HAP-1 (cell line): ENCODE results near the gene SGIP1.

Experiments used
- DNase-seq, 2 experiments: peaks; one replicate each; pipeline ENCODE4 v3.0.0-alpha.2; 2016 to 2020; ENCODE audit warnings: low spot score in 2 of 2
- H3K27me3 ChIP-seq: fragments of 250-450 bp; sonication (Bioruptor Pico); 2 replicates; pipeline ENCODE4 v1.5.1; 2020; ENCODE audit warnings: low read depth, mild to moderate bottlenecking, moderate library complexity
- H3K36me3 ChIP-seq: fragments of 250-450 bp; sonication (Bioruptor Pico); replicated peaks from 2 replicates; pipeline ENCODE4 v1.5.1; 2020; ENCODE audit warnings: mild to moderate bottlenecking
- H3K4me1 ChIP-seq: fragments of 250-450 bp; sonication (Bioruptor Pico); 2 replicates; pipeline ENCODE4 v1.5.1; 2020; ENCODE audit warnings: mild to moderate bottlenecking
- H3K4me3 ChIP-seq: fragments of 250-450 bp; sonication (Bioruptor Pico); 2 replicates; pipeline ENCODE4 v1.5.1; 2020; ENCODE audit warnings: mild to moderate bottlenecking, moderate library complexity
- H3K9me3 ChIP-seq: fragments of 250-450 bp; sonication (Bioruptor Pico); 2 replicates; pipeline ENCODE4 v1.5.1; 2020; ENCODE audit warnings: mild to moderate bottlenecking, moderate library complexity
- in situ Hi-C: fragments of 300-500 bp; cut with MboI; formaldehyde crosslinking; loops from 3 replicates; pipeline ENCODE4 v1.14.3; 2020; ENCODE audit warnings: low sequenced_read_pairs, inconsistent platforms, mixed read lengths

Gene SGIP1

GRCh38 chr1:66533804-66534740, at the start of gene SGIP1:
Gene SGIP1, plus strand, starts transcription at chr1:66534153. Its CDS starts 206 bp downstream, at chr1:66534359.
- H3K4me1 ChIP-seq = peaks cover 15% of the 10 kb centered on the region
- H3K36me3 ChIP-seq = no peaks in the 10 kb centered on the region
- no peaks in the 10 kb centered on the region for H3K27me3 ChIP-seq
- DNase-seq = peak in 1 of 2 experiments; percentile 15
- H3K9me3 ChIP-seq = no peaks in the 10 kb centered on the region
- in situ Hi-C loops = no loop called here
- H3K4me3 ChIP-seq = no peak within 1 kb of the TSS

DNA sequence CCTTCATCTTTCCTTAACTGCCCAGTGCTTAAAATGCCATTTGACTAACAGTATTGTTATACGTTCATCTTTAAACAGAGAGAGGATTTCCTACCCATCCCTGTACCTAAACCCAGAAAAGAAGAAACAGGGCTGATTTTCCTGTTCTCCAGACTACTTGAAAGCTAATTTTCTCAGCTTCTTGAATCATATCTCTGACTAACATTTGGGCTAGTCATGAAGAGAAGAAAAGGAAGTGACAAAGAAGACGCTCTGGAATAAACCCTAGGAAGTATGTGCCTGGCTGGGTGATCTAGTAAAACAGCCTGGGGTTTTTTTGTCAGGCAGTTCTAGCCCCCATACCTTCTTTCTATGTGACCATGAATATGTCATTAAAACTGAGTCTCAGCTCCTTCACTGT, 44.8 kb upstream of the SGIP1 start:
- H3K27me3 ChIP-seq = no peaks in the 10 kb centered on the region
- H3K4me1 ChIP-seq = no peaks in the 10 kb centered on the region; the same call in 1 of the 2 replicates
- no peaks in the 10 kb centered on the region for H3K9me3 ChIP-seq
- DNase-seq = no peak
- in situ Hi-C loops = no loop called here
- H3K36me3 ChIP-seq = no peaks in the 10 kb centered on the region
- no peak overlapping the region for H3K4me3 ChIP-seq

DNA sequence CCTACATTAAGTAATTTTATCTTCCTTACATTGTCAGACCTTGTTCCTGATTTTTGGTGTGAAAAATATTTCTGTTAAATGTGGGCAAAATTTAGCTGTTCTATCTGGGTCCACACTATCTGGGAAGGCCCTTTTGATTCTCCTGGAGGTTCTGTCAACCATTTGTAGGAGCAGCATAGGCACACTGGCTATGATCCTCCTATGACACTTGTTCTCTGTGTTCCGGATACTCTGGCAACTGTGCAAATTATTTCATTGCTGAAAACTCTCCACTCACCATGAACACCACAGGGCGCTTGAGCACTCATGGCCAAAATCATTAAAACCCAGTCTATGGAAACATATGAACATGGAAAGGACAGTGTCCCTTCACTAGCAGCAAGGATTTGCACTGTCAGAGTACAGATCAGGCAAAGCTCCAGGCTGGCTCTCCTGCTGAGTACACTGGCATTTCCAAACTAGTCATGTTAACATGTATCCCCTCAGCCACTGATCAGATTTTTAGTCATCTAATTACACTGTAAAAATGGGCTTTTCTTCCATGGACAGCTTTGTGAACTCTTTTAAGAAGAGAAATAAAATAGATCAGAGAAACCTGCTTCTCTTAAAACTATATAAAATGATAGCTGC, 43.9 kb upstream of the SGIP1 start:
- no peaks in the 10 kb centered on the region for H3K27me3 ChIP-seq
- H3K4me1 ChIP-seq = no peaks in the 10 kb centered on the region; the same call in 1 of the 2 replicates
- in situ Hi-C loops = no loop called here
- H3K9me3 ChIP-seq = no peaks in the 10 kb centered on the region
- H3K4me3 ChIP-seq = no peak overlapping the region
- H3K36me3 ChIP-seq = no peaks in the 10 kb centered on the region
- DNase-seq = no peak

DNA sequence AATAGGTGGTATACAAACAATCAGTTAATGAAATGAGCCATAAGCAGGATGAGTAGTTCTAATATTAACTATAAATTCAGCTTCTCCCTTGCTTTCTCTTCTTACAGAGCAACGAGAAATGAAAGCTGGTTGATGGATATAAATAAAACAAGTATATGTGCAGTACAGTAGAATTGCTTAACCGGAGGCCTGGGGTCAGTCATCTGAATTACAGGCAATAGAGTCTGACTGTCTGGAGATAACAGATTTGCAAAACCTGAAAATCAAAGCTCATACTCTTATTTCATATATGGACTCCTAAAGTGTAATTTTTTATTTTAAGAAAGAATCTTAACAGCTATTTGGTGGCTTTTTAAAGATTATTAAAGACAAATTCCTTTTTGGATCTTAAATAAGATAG, 43.1 kb upstream of the SGIP1 start:
- in situ Hi-C loops = no loop called here
- no peaks in the 10 kb centered on the region for H3K9me3 ChIP-seq
- no peak for DNase-seq
- no peaks in the 10 kb centered on the region; the same call in 1 of the 2 replicates for H3K4me1 ChIP-seq
- H3K27me3 ChIP-seq = no peaks in the 10 kb centered on the region
- no peaks in the 10 kb centered on the region for H3K36me3 ChIP-seq
- H3K4me3 ChIP-seq = no peak overlapping the region

GRCh38 chr1:66492424-66492823, 41.5 kb upstream of the SGIP1 start:
- no peaks in the 10 kb centered on the region for H3K36me3 ChIP-seq
- in situ Hi-C loops = no loop called here
- no peak overlapping the region for H3K4me3 ChIP-seq
- H3K9me3 ChIP-seq = no peaks in the 10 kb centered on the region
- DNase-seq = no peak
- H3K27me3 ChIP-seq = no peaks in the 10 kb centered on the region
- H3K4me1 ChIP-seq = no peaks in the 10 kb centered on the region; the same call in 1 of the 2 replicates

GRCh38 chr1:66493731-66494130, 40.2 kb upstream of the SGIP1 start:
- no peak for DNase-seq
- Histone ChIP-seq H3K27me3 (no peaks in the 10 kb centered on the region), H3K4me3 (no peak overlapping the region), H3K9me3 (no peaks in the 10 kb centered on the region), H3K36me3 (no peaks in the 10 kb centered on the region), H3K4me1 (no peaks in the 10 kb centered on the region; the same call in 1 of the 2 replicates)
- in situ Hi-C loops = no loop called here

DNA sequence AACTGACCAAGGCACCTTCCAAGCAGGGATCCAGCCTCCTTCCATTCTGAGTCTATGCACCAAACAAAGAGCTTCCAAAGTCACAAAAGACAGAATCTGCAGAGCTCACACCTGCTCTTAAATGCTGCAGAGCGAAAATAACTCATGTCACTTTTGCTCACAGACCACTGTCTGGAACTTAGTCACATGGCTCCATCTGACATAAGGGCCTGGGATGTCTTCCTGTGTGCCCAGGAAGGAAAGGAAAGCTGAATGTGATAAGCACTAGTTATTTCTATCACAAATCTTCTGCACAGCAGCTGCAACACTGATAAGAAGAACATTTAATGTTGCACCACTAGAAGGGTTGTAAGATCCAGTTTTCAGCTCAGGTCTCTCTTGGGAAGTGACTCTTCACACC, 39.5 kb upstream of the SGIP1 start:
- no peaks in the 10 kb centered on the region; the same call in 1 of the 2 replicates for H3K4me1 ChIP-seq
- no peak overlapping the region for H3K4me3 ChIP-seq
- H3K36me3 ChIP-seq = no peaks in the 10 kb centered on the region

GRCh38 chr1:66495495-66495894, 38.5 kb upstream of the SGIP1 start:
- DNase-seq = no peak
- H3K36me3 ChIP-seq = no peaks in the 10 kb centered on the region
- H3K4me1 ChIP-seq = no peaks in the 10 kb centered on the region; the same call in 1 of the 2 replicates
- no peaks in the 10 kb centered on the region for H3K9me3 ChIP-seq
- H3K4me3 ChIP-seq = no peak overlapping the region
- H3K27me3 ChIP-seq = 0 out of 2 replicates have a peak, but pooled peaks cover 4% of the 10 kb centered on the region
- in situ Hi-C loops = no loop called here

More for the DNA sequence above, 39.5 kb upstream of the SGIP1 start:
- no peaks in the 10 kb centered on the region for H3K27me3 ChIP-seq
- no peak for DNase-seq
- H3K9me3 ChIP-seq = no peaks in the 10 kb centered on the region
- in situ Hi-C loops = no loop called here

DNA sequence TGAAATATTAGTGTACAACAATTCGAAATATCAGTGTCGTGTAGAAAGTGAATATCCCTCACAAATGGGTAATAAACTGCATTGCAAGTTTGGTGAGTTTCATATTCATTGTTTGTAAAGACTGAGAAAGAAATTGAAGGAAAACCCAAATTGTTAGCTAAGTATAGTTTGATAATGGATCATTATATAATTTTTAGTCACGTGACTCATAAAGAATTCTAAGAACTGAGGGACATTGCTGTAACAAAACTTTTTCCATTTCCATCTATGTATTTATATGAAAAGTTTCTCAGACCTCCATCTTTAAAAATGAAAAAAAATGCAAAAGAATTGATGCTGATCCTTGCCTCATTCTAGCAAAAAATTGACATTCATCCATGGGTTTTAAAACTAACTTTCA, 36.0 kb upstream of the SGIP1 start:
- Histone ChIP-seq H3K27me3 (peaks cover 4% of the 10 kb centered on the region; the same call in 1 of the 2 replicates), H3K36me3 (no peaks in the 10 kb centered on the region), H3K9me3 (no peaks in the 10 kb centered on the region), H3K4me1 (no peaks in the 10 kb centered on the region; the same call in 1 of the 2 replicates), H3K4me3 (no peak overlapping the region)
- no peak for DNase-seq
- in situ Hi-C loops = no loop called here

DNA sequence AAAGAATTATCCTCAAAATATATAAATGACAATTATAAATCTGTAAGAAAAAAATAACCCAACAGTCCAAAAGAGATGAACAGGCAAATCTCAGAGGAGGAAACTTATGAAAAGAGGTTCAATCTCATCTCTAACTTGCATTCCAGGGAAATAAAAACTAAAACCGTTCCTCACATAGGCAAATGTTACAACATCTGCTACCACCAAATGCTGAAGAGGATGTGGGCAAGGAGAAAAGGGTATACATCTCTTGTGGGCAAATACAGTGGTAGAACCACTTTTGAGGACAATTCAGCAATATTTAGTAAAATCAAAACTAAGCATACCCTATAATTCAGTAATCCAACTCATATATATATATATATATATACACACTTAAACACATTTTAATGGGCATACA, 33.7 kb upstream of the SGIP1 start:
- in situ Hi-C loops = loop anchor here (25.0 kb wide), 1 partner anchor 212 kb away; no protein-coding TSS in a partner anchor
- Histone ChIP-seq H3K4me3 (no peak overlapping the region), H3K27me3 (peaks cover 4% of the 10 kb centered on the region; the same call in 1 of the 2 replicates), H3K36me3 (no peaks in the 10 kb centered on the region), H3K4me1 (no peaks in the 10 kb centered on the region), H3K9me3 (no peaks in the 10 kb centered on the region)
- DNase-seq = no peak

GRCh38 chr1:66502086-66502485, 31.9 kb upstream of the SGIP1 start:
- Histone ChIP-seq H3K36me3 (no peaks in the 10 kb centered on the region), H3K9me3 (no peaks in the 10 kb centered on the region), H3K4me3 (no peak overlapping the region), H3K4me1 (peaks cover 3% of the 10 kb centered on the region; the same call in 1 of the 2 replicates), H3K27me3 (peaks cover 4% of the 10 kb centered on the region; the same call in 1 of the 2 replicates)
- DNase-seq = no peak
- in situ Hi-C loops = loop anchor here (25.0 kb wide), 1 partner anchor 210 kb away; no protein-coding TSS in a partner anchor

GRCh38 chr1:66503841-66504470, 30.0 kb upstream of the SGIP1 start:
- Histone ChIP-seq H3K9me3 (no peaks in the 10 kb centered on the region), H3K4me3 (no peak overlapping the region), H3K27me3 (peaks cover 4% of the 10 kb centered on the region; the same call in 1 of the 2 replicates), H3K4me1 (peaks cover 3% of the 10 kb centered on the region; the same call in 1 of the 2 replicates), H3K36me3 (no peaks in the 10 kb centered on the region)
- peak; percentile 37 to 73 for DNase-seq
- in situ Hi-C loops = loop anchor here (25.0 kb wide), 1 partner anchor 208 kb away; no protein-coding TSS in a partner anchor

DNA sequence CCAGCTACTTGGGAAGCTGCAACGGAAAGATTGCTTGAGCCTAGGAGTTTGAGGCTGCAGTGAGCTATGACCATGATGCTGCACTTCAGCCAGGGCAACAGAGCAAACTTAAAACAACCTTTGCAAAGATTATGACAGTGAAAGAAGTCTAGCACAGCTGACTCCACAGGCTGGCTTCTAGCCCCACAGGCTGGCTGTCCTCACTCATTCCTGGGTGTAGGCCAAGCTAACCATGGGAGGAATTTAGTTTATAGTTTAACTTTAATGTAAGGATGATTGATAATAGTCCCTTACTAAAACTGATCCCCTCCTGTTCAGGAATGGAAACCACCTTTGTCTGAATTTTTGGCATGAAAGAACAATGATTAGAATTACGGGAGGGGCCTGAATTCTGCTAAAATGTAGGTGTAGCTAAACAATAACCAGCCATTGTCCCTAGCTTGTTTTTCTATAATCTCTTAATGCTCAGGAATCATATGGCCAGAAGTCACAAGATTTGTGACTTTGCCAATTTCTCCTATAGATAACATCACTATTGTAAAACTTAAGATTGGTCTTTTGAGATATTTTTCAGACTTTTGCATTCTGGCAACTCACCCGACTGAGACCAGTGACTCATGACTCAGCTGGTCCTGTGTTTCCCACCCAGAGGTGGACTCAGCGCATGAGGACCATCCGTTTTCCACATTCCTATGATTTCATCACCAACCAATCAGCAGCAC, 28.1 kb upstream of the SGIP1 start:
- in situ Hi-C loops = loop anchor here (25.0 kb wide), 1 partner anchor 206 kb away; no protein-coding TSS in a partner anchor
- Histone ChIP-seq H3K9me3 (no peaks in the 10 kb centered on the region), H3K27me3 (no peaks in the 10 kb centered on the region; the same call in 1 of the 2 replicates), H3K4me1 (peaks cover 3% of the 10 kb centered on the region; the same call in 1 of the 2 replicates), H3K36me3 (no peaks in the 10 kb centered on the region), H3K4me3 (no peak overlapping the region)
- DNase-seq = no peak
